Hepatocyte (in vitro differentiated cells): ENCODE results near the gene OTOS.

Source experiments
- CTCF ChIP-seq: fragments of 200-600 bp; sonication (generic); IDR thresholded peaks from 2 replicates; pipeline ENCODE4 v1.5.1; 2016; ENCODE audit warnings: antibody characterized with exemption, mild to moderate bottlenecking; ENCODE audit not compliant: poor library complexity
- EZH2 ChIP-seq: fragments of 200-600 bp; sonication (generic); IDR thresholded peaks from 2 replicates; pipeline ENCODE4 v1.6.1; 2016; ENCODE audit warnings: antibody characterized with exemption, mild to moderate bottlenecking, borderline replicate concordance

GRCh38 chr2:240165034-240165433, 24.6 kb upstream of the OTOS start:
- no peak for TF ChIP-seq CTCF
- no peak for TF ChIP-seq EZH2
